NCI-H1048 (cell line): Measurements from ENCODE around the gene WDR31.
"Not testable (repeated sequence)": the region's sequence is repeated elsewhere in the genome, so short reads cannot be mapped to it uniquely, and the experiment has no call there.

Source experiments
- DNase-seq: peaks from one replicate; lab custom pipeline; 2025; lab: John Stamatoyannopoulos, UW

Gene WDR31

GRCh38 chr9:113340011-113340699, at the start of gene WDR31:
Gene WDR31, minus strand, starts transcription at chr9:113340275. Its CDS starts 8,253 bp downstream, at chr9:113332022.
- peak; percentile 38 for DNase-seq

- DNase-seq, result no peak
These were observed 49.4 kb upstream of the WDR31 start for GRCh38 chr9:113389451-113389850.

- DNase-seq, result no peak
These were observed 48.8 kb upstream of the WDR31 start for GRCh38 chr9:113388833-113389232.

- DNase-seq, result no peak
These were observed 47.6 kb upstream of the WDR31 start for GRCh38 chr9:113387560-113388230.

GRCh38 chr9:113386571-113387393, 46.7 kb upstream of the WDR31 start:
- no peak for DNase-seq

- DNase-seq, result no peak
These were observed 41.9 kb upstream of the WDR31 start for GRCh38 chr9:113381909-113382411.

- DNase-seq, result not testable (repeated sequence)
These were observed 41.4 kb upstream of the WDR31 start for GRCh38 chr9:113381441-113381840.

GRCh38 chr9:113380869-113381378, 40.8 kb upstream of the WDR31 start:
- no peak for DNase-seq

- DNase-seq, result not testable (repeated sequence)
These were observed 39.7 kb upstream of the WDR31 start for GRCh38 chr9:113379829-113380210.

- DNase-seq, result not testable (repeated sequence)
These were observed 39.2 kb upstream of the WDR31 start for GRCh38 chr9:113379094-113379828.

- peak; percentile 52 for DNase-seq
These were observed 36.8 kb upstream of the WDR31 start, which contains the start of gene HDHD3 for GRCh38 chr9:113376634-113377567. Gene HDHD3, minus strand, starts transcription at chr9:113376986. Its CDS starts 2,632 bp downstream, at chr9:113374354.

GRCh38 chr9:113375057-113376023, 35.3 kb upstream of the WDR31 start:
- DNase-seq, result no peak

GRCh38 chr9:113373676-113374392, 33.8 kb upstream of the WDR31 start:
- DNase-seq, result no peak

GRCh38 chr9:113373256-113373655, 33.2 kb upstream of the WDR31 start:
- DNase-seq, result no peak

- no peak for DNase-seq
These were observed 32.0 kb upstream of the WDR31 start for GRCh38 chr9:113372059-113372458.

- DNase-seq, result no peak
These were observed 30.8 kb upstream of the WDR31 start for GRCh38 chr9:113370806-113371325.

- DNase-seq, result no peak
These were observed 29.7 kb upstream of the WDR31 start for GRCh38 chr9:113369855-113370140.
